A549 treated with Mapracorat at 1 μM for 4 hours (cell line): ENCODE results near the gene CER1. TPM values are rescaled to one million over a fixed set of nuclear protein-coding genes. Genes with fewer than 3 reads are reported as not detected.

Source experiments
- total RNA-seq: library from RNA; stranded (reverse); fragments of 200-300 nt; extraction: Qiagen RNA extraction; gene quantifications from 5 replicates; pipeline ENCODE4 v1.2.3, GENCODE V29; 2022

The CER1 gene
- not detected in 5 replicates for total RNA-seq

DNA sequence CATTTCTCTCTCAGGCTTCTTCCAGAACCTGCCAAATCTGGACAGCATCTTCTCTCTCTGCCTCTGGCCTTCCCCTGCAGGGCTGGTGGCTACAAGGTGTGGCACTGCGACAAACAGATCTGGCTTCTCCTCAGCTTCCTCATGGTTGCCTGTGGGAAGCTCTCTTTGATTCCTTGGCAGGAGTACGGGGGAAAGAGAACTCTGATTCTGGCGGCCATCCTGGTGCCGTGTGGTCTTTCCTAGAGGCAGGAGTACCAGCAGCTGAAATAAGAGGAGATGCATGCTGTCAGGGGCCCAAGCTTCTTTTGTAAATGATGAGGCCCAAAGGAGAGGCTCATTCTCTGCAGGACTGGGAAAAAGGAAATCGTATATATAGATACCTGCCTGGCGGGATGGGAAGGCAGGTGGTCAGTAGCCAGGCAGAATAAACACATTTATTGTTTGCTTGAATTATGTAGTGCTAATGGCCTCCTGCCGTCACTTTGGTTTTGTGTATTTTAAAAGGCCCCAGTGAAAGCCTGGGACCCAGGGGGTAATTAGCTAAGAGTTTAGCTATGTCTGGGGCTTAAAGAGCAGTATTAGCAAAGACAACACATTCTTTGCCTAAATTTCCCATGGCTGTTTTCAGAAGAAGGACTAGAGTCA lies at the start of gene CER1:
CER1 (minus strand) TSS at position 343 of the 645 bp plus-strand sequence; CDS start at position 282, 61 bp downstream.

GRCh38 chr9:14693251-14693861 lies 29.2 kb downstream of the CER1 start, which contains the start of gene ZDHHC21:
ZDHHC21 (minus strand) TSS chr9:14693432; CDS start chr9:14674340, 19,092 bp downstream.

Other genes starting within 250 kb of the CER1 start
- gene ZDHHC21, start 29.3 kb downstream of the CER1 start, total RNA-seq, result 1.8 to 3.0 TPM (median 2.5 TPM) in 5 replicates
- not detected in 5 replicates for gene FREM1, start 187.7 kb upstream of the CER1 start, total RNA-seq